Testis (tissue), 2 donors: ENCODE results near the gene MYRF.

Experiments
- CTCF ChIP-seq, 3 experiments: fragments of 450-650 bp in 2 of 3; fragments of 200-600 bp in 1 of 3; sonication (generic) in 1 of 3; IDR thresholded peaks; one replicate each; pipeline ENCODE4 v1.5.1; 2016 to 2019; ENCODE audit warnings: antibody characterized with exemption in 3 of 3, mild to moderate bottlenecking in 2 of 3, moderate library complexity in 1 of 3
- POLR2A ChIP-seq: fragments of 450-650 bp; IDR thresholded peaks from one replicate; pipeline ENCODE4 v1.6.1; 2017; ENCODE audit warnings: antibody characterized with exemption, mild to moderate bottlenecking, moderate library complexity

- TF ChIP-seq CTCF (IDR thresholded peaks at IDR 0.05) (no peak), POLR2A (no peak)
Observed at GRCh38 chr11:61814247-61814957, 62.0 kb downstream of the MYRF start.
